PC-9 (cell line): ENCODE data around the gene PRKCA.

ENCODE experiments used
- CTCF ChIP-seq: fragments of 200-600 bp; sonication (generic); conservative IDR thresholded peaks from 2 replicates; pipeline ENCODE4 v1.6.1; 2017; ENCODE audit warnings: mixed run types, antibody characterized with exemption, mild to moderate bottlenecking, moderate library complexity
- EZH2 ChIP-seq: fragments of 200-600 bp; sonication (generic); IDR thresholded peaks from 2 replicates; pipeline ENCODE4 v1.8.0; 2017; ENCODE audit warnings: antibody characterized with exemption, low read depth

GRCh38 chr17:66632731-66633130 is 330.3 kb downstream of the PRKCA start:
- TF ChIP-seq CTCF (no peak), EZH2 (no peak)
